AG09309 (cell line): ENCODE data around the gene PGLYRP4.

ENCODE experiments used
- DNase-seq: peaks from one replicate; pipeline ENCODE4 v3.0.0-alpha.2; 2010; ENCODE audit warnings: low read depth
- H3K4me3 ChIP-seq: 2 replicates; pipeline ENCODE4 v1.5.1; 2011; ENCODE audit warnings: mild to moderate bottlenecking, low read depth, low read length, moderate library complexity; ENCODE audit not compliant: control insufficient read depth
- CTCF ChIP-seq: IDR thresholded peaks from 2 replicates; pipeline ENCODE4 v1.5.1; 2011; ENCODE audit warnings: mild to moderate bottlenecking, low read depth, low read length, inconsistent platforms; ENCODE audit not compliant: insufficient read depth, control insufficient read depth; ENCODE audit errors: missing control alignments

PGLYRP4 gene

GRCh38 chr1:153368495-153368894, 19.9 kb upstream of the PGLYRP4 start:
- no peak for DNase-seq
- TF ChIP-seq CTCF: no peak

GRCh38 chr1:153367090-153367489, 18.4 kb upstream of the PGLYRP4 start:
- TF ChIP-seq CTCF: no peak
- no peak overlapping the region for H3K4me3 ChIP-seq
- DNase-seq: no peak

More at GRCh38 chr1:153368495-153368894, 19.9 kb upstream of the PGLYRP4 start:
- no peak overlapping the region for H3K4me3 ChIP-seq

- no peak for DNase-seq
- no peak for TF ChIP-seq CTCF
- H3K4me3 ChIP-seq: no peak overlapping the region
These were observed 17.6 kb upstream of the PGLYRP4 start for GRCh38 chr1:153366261-153366660.

GRCh38 chr1:153365696-153366095, 17.1 kb upstream of the PGLYRP4 start:
- TF ChIP-seq CTCF: no peak
- DNase-seq: no peak
- no peak overlapping the region for H3K4me3 ChIP-seq

GRCh38 chr1:153364766-153365666, 16.4 kb upstream of the PGLYRP4 start:
- DNase-seq: no peak
- no peak for TF ChIP-seq CTCF
- no peak overlapping the region for H3K4me3 ChIP-seq

- no peak for DNase-seq
- H3K4me3 ChIP-seq: no peak overlapping the region
These were observed 15.5 kb upstream of the PGLYRP4 start for GRCh38 chr1:153364156-153364555.

More at GRCh38 chr1:153364156-153364555, 15.5 kb upstream of the PGLYRP4 start:
- no peak for TF ChIP-seq CTCF
